SW 1271 (cell line): ENCODE measurements around the gene TAS2R1.

Experiments used
- DNase-seq, 2 experiments: peaks; one replicate each; lab custom pipeline; 2025; lab: John Stamatoyannopoulos, UW

The TAS2R1 gene

DNA sequence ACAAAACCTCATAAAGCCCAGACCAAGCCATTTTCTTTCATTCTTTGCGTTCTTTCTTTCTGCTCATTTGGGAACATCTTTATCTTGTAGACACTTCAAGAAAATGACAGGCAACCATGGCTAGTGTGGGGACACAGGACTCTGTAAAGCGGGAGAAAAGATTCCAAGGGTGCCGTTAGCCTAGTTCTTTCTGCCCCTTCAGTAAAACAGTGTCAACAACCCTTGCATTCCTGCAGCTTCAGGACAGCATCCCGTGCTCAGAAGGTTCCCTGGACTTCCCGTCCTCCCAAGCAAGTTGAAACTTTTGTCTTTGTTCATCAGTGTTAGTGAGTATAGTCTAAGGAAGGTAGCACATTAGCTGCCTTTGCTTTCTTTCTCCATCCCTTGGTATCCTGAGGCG lies 41.9 kb downstream of the TAS2R1 start:
- no peak for DNase-seq

DNA sequence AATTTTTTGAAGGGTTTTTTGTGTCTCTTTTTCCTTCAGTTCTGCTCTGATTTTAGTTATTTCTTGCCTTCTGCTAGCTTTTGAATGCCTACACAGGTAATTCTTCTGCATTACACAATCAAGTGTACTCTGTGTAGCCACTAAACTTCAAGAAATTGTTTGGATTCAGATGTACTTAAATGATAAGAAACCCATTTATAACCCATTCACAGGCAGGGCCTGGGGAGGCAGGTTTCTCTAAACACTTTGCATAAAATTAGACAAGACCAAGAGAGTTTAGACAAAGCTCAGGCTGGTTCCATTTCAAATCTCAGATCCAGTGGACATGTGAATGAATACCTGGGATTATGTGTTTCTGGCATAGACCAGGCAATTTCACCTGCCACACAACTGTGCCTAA lies 43.0 kb downstream of the TAS2R1 start:
- DNase-seq = no peak

DNA sequence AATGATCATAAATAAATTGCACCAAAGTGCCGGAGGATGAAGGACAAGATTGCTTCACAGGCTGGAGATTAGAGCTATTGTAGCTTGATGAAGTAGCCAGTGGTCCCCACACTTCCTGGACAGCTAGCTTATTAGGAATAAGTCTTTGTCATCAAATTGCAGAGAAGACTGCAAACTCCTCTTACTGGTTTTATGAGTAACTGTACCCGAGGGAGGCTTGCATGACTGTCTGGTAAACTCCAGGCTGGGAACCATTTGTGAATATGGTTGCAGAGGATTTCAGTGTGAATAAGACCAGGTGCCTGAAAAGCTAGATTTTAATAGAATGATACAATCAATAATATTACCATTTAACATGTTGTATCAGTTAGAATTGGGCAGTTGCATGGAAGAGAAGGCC lies 47.7 kb downstream of the TAS2R1 start:
- DNase-seq = no peak
